Activated CD4-positive, alpha-beta T cell treated with anti-CD3 and anti-CD28 coated beads, Interleukin-2, amount 10 ng/mL, durations not matched to agents 24 days and 14 days (primary cell): ENCODE results near the gene RHBDD1. TPM values are rescaled to one million over a fixed set of nuclear protein-coding genes. Genes with fewer than 3 reads are reported as not detected.

Source experiments
- DNase-seq: peaks from one replicate; pipeline ENCODE4 v3.0.0; 2022
- H3K27ac Mint-ChIP-seq: one replicate; pipeline ENCODE4 v1.8.0; 2022; ENCODE audit warnings: mild to moderate bottlenecking, mixed read lengths
- H3K27me3 Mint-ChIP-seq: one replicate; pipeline ENCODE4 v1.8.0; 2022; ENCODE audit warnings: mixed read lengths
- H3K36me3 Mint-ChIP-seq: one replicate; pipeline ENCODE4 v1.8.0; 2022; ENCODE audit warnings: low read depth, mild to moderate bottlenecking, mixed read lengths
- H3K4me1 Mint-ChIP-seq: one replicate; pipeline ENCODE4 v1.8.0; 2021; ENCODE audit warnings: mixed read lengths
- H3K4me3 Mint-ChIP-seq: one replicate; pipeline ENCODE4 v1.8.0; 2022; ENCODE audit warnings: mild to moderate bottlenecking, moderate library complexity, mixed read lengths
- H3K9me3 Mint-ChIP-seq: one replicate; pipeline ENCODE4 v1.8.0; 2021; ENCODE audit warnings: mixed read lengths
- intact Hi-C: fragments of 100-400 bp; cut with micrococcal nuclease; formaldehyde crosslinking; loops from one replicate; pipeline ENCODE4 v1.15.1; 2023
- total RNA-seq: library from RNA; stranded (reverse); gene quantifications from 2 replicates; pipeline ENCODE4 v1.2.3, GENCODE V29; 2022

The RHBDD1 gene, protein sequence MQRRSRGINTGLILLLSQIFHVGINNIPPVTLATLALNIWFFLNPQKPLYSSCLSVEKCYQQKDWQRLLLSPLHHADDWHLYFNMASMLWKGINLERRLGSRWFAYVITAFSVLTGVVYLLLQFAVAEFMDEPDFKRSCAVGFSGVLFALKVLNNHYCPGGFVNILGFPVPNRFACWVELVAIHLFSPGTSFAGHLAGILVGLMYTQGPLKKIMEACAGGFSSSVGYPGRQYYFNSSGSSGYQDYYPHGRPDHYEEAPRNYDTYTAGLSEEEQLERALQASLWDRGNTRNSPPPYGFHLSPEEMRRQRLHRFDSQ
- 41.3 and 44.7 TPM in 2 replicates for total RNA-seq

DNA sequence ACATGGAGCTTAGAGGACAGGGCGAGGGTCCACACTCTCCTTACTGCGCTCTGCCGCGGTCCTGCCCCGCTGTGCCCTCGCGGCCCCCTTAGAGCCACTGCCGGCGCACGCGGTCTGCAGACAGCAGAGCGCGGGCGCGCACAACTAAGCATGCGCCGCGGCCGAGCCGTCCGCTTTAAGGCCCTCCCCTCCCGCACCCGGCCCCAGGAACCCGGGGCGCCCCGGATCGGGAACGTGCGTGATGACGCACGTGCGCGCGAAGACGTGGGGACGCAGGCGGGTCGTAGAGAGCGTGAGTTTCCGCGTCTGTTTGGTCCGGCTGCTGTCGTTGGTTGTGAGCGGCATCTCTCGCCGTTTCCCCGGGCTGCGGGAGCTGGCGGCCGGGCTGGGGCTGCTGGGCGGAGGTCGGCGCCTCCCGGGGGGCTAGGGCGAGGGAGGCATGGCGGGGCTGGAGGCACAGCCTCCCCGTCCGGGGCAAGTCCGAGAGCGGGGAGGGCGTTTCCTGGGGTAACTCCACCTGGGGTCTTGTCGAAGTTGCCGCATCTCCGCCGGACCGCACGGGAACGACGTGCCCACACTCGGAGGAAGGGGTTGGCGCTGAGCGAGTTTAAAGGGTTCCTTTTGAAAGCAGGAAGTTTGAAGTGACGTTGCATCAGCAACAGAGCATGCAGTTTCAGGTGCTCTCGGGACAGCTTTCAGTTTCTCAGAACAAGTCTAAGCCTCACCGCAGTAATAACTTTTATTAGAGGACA is at the start of gene RHBDD1:
Gene RHBDD1, plus strand, starts transcription at position 259 of the 752 bp plus-strand sequence. CDS start 28,640 bp downstream, outside the sequence.
- H3K9me3 Mint-ChIP-seq = peaks cover 6% of the 10 kb centered on the region
- DNase-seq = peak; percentile 98
- intact Hi-C loops = loop anchor here (1.0 to 10.0 kb wide), 9 partner anchors 37 to 1909 kb away; partner anchors contain the start of gene IRS1
- H3K27ac Mint-ChIP-seq = peak within 1 kb of the TSS; percentile 97
- peak within 1 kb of the TSS; percentile 95 for H3K4me3 Mint-ChIP-seq
- peaks cover 41% of the 10 kb centered on the region for H3K36me3 Mint-ChIP-seq
- no peaks in the 10 kb centered on the region for H3K27me3 Mint-ChIP-seq
- H3K4me1 Mint-ChIP-seq = peaks cover 54% of the 10 kb centered on the region

DNA sequence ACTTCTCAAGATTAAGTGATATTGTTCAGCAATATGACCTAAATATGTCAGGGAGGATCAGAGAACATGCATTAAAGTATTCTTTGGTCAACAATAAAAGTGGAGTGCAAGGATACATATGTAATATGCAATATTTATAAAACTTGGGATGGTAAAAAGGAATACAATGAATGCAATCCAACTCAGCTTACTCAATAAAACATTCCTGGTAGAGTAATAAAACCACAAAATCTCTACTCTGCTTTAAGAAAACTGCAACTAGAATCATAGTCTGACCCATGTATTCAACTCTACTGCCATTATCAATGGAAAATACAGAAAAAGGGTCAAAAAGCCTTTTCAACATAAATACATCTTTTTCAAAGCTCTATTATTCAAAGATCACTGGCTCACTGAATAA is 47.8 kb upstream of the RHBDD1 start:
- intact Hi-C loops = no loop called here
- peaks cover 14% of the 10 kb centered on the region for H3K36me3 Mint-ChIP-seq
- peaks cover 30% of the 10 kb centered on the region for H3K4me1 Mint-ChIP-seq
- peaks cover 11% of the 10 kb centered on the region for H3K9me3 Mint-ChIP-seq
- H3K27me3 Mint-ChIP-seq = no peaks in the 10 kb centered on the region
- no peak overlapping the region for H3K27ac Mint-ChIP-seq
- H3K4me3 Mint-ChIP-seq = no peak overlapping the region
- DNase-seq = no peak

DNA sequence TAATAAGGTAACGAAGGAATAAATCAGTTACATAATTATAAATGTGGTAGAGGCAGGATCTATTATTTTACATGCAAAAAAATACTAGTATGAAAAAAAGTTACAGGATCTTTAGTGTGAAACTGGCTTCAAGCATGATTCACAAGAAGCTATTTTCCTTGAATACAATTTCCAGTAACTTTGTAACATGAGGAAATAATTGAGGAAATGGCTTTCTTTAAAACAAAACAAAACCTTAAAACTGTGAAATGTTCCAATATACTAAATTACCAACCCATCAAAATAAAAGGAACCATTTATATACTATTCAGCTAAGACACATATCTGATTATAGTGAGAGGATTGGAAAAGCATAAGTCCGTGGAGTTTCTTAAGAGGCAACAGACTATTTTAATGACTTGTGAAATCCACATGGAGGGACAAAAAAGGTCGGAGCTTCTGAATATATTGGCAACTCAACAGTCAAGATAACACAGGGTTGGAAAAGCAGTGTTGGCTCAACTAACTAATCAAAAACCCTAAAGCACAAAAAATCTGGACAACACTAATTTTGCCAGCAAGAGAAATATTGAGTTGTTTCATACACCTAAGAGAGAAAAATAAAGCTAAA is 46.9 kb upstream of the RHBDD1 start:
- Mint-ChIP-seq H3K27ac (no peak overlapping the region), H3K27me3 (no peaks in the 10 kb centered on the region), H3K4me1 (peaks cover 38% of the 10 kb centered on the region), H3K36me3 (peaks cover 11% of the 10 kb centered on the region), H3K9me3 (peaks cover 11% of the 10 kb centered on the region), H3K4me3 (no peak overlapping the region)
- DNase-seq = no peak
- intact Hi-C loops = loop anchor here (1.0 kb wide), 1 partner anchor 17 kb away; no protein-coding TSS in a partner anchor

DNA sequence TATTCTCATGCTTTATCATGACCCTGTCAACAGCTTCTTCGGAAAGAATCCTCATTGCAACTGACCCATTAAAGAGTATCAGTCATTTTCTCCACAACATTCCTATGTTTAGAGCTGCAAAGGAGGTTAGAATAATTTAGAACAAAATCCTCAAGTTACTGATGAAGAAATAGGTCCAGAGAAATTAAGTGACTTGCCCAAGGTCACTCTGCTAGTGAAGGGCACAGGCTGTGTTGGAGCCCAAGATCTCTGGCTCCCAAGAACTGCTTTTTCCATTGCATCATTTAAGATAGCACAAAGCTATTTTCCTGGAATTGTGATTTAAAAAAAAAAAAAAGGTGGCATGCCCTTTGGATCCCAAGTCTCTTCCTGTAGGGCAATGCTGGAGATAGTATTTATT is 45.8 kb upstream of the RHBDD1 start:
- intact Hi-C loops = loop anchor here (2.0 to 10.0 kb wide), 5 partner anchors 73 to 675 kb away; partner anchors contain the start of gene MFF
- Mint-ChIP-seq H3K36me3 (peaks cover 13% of the 10 kb centered on the region), H3K27me3 (no peaks in the 10 kb centered on the region), H3K4me1 (peaks cover 46% of the 10 kb centered on the region), H3K4me3 (peak overlapping the region; percentile 42), H3K9me3 (peaks cover 11% of the 10 kb centered on the region), H3K27ac (peak overlapping the region; percentile 100)
- no peak for DNase-seq

DNA sequence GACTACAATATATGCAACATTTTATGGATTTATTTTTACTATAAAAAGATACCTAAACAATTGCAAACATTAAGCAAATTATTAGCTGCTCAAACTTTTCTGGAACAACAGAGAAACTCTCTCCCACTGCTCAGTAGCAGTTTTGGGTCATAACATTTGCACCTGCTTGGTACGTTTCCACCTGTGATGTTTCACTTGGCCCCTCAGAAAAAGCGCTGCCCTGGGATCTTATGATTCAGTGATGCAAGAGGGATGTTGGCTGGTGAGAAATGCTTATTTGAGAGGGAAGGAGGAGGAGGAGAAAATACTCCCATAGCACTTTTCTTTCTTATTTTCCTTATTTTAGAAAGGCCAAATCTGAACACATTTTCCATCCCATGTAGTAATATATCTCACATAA is 45.4 kb upstream of the RHBDD1 start:
- Mint-ChIP-seq H3K27ac (peak overlapping the region; percentile 100), H3K27me3 (no peaks in the 10 kb centered on the region)

DNA sequence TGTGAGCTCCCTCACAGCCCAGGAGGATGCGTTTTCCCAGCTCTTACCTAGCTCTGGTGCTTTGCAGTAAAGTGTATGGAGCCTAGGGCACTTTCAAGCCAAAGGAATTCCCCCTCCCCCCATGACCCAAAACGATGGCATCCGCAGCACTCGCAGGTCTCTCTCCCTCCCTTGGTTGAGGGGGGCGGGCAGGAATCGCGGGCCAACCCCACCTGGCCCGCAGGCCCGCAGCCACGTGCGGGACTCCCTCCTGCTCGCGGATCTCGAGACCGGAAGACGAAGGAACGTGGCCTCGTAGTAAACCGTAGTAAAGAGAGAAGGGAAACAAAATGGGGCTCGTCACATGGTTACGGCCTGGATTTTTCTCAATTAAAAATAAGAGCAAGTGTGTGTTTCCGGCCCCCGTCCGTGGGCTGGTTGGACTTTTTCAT is 44.8 kb upstream of the RHBDD1 start:
- no peak for DNase-seq

More for the DNA sequence above, 45.4 kb upstream of the RHBDD1 start:
- Mint-ChIP-seq H3K9me3 (peaks cover 11% of the 10 kb centered on the region), H3K36me3 (peaks cover 13% of the 10 kb centered on the region), H3K4me1 (peaks cover 46% of the 10 kb centered on the region), H3K4me3 (peak overlapping the region; percentile 98)
- DNase-seq = no peak
- intact Hi-C loops = loop anchor here (2.0 to 10.0 kb wide), 5 partner anchors 73 to 674 kb away; partner anchors contain the start of gene MFF

DNA sequence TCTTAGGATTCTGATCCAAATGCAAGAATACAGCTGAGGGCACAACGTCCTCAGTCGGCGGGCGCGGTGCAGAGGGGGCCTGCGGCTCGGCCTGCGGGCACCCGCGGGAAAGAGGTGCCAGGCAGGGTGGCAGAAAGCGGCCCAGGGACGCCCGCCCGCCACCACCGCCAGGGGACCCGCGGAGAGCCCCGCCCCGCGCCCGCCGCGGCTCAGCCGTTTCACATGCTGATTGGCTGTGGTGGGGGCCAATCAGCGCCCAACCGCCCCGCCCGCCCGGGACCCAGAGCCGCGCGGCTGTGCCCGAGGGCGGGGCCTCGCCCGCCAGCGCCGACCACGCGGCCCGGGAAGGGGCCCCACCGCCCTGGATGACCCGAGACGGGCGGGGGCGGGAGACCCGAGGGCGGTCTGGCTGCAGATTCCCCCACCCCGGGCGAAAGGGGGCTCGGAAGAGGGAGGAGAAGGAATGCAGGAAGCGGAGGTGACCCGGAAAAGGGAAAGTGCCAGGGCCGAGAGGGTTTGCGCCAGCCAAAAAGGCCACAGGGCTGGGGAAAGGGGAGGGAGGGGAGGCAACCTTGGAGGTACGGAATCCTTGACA is 44.3 kb upstream of the RHBDD1 start:
- Mint-ChIP-seq H3K27ac (peak overlapping the region; percentile 100), H3K4me3 (peak overlapping the region; percentile 98), H3K36me3 (peaks cover 8% of the 10 kb centered on the region), H3K27me3 (no peaks in the 10 kb centered on the region), H3K4me1 (peaks cover 48% of the 10 kb centered on the region), H3K9me3 (peaks cover 7% of the 10 kb centered on the region)
- intact Hi-C loops = loop anchor here (1.0 to 10.0 kb wide), 7 partner anchors 8 to 673 kb away; partner anchors contain the start of genes IRS1, MFF and RHBDD1
- peak; percentile 98 for DNase-seq

More for the DNA sequence above, 44.8 kb upstream of the RHBDD1 start:
- Mint-ChIP-seq H3K4me3 (peak overlapping the region; percentile 98), H3K9me3 (peaks cover 8% of the 10 kb centered on the region), H3K27ac (peak overlapping the region; percentile 100), H3K27me3 (no peaks in the 10 kb centered on the region), H3K4me1 (peaks cover 46% of the 10 kb centered on the region), H3K36me3 (peaks cover 9% of the 10 kb centered on the region)
- intact Hi-C loops = loop anchor here (1.0 to 10.0 kb wide), 7 partner anchors 8 to 674 kb away; partner anchors contain the start of genes IRS1, MFF and RHBDD1

DNA sequence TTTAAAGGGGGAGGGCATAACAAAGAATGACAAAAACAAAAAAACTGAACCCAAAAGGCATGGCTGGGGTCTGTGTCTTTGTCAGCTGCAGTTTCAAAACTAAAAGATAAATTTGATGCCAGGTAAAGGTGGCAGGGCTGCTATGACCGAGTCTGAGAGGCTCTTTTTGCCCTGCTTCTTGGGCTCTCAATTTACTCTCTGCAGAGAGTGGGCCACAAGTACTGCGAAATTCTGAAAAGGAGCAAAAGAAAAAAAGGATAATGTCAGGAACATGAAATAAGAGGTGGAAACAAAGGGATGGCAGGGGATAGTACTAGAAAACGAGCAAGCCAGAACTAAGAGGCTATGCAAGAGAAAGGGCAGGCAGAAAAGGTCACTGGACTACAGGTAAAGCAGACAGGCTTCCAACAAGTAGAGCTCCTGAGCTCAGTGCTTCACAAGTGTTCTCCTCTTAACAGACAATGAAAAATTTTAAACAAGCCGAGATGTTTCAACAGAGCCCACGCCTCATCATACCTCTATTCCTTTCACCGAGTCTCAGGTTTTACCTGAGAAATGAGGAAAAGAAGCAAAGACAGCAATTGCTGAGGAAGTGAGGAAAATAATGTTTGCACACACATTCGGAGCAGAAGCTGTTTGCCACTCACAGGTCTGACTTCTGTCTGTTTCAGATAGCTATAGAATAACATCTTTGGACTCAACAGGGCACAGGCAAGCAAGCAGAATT is 43.5 kb upstream of the RHBDD1 start:
- H3K27me3 Mint-ChIP-seq = no peaks in the 10 kb centered on the region
- peak overlapping the region; percentile 66 for H3K4me3 Mint-ChIP-seq
- peak overlapping the region; percentile 66 for H3K27ac Mint-ChIP-seq
- intact Hi-C loops = loop anchor here (5.0 to 10.0 kb wide), 4 partner anchors 75 to 672 kb away; partner anchors contain the start of gene MFF
- H3K4me1 Mint-ChIP-seq = peaks cover 48% of the 10 kb centered on the region
- DNase-seq = no peak
- H3K9me3 Mint-ChIP-seq = peaks cover 2% of the 10 kb centered on the region
- peaks cover 8% of the 10 kb centered on the region for H3K36me3 Mint-ChIP-seq

DNA sequence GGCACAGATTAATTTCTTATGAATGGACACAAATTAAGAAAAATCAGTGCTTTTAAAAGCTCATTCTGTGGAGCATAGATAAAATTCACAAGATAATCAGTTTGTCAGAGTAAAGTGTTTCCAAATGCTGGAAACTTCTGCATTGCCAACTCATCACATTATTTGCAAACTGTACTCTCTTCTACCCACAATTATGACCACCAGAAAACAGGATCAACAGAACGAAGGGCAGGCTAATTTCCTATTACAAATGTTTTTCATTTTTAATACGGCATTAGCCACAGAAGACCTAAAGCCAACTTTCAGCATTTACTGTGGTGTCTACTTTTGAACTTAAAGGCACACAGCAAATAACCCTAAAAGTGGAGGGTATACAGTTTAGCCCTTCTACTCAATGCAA is 42.2 kb upstream of the RHBDD1 start:
- Mint-ChIP-seq H3K4me3 (peak overlapping the region; percentile 13), H3K27ac (no peak overlapping the region), H3K27me3 (no peaks in the 10 kb centered on the region), H3K9me3 (no peaks in the 10 kb centered on the region), H3K36me3 (peaks cover 6% of the 10 kb centered on the region), H3K4me1 (peaks cover 49% of the 10 kb centered on the region)
- intact Hi-C loops = loop anchor here (5.0 to 10.0 kb wide), 4 partner anchors 76 to 671 kb away; partner anchors contain the start of gene MFF
- no peak for DNase-seq

DNA sequence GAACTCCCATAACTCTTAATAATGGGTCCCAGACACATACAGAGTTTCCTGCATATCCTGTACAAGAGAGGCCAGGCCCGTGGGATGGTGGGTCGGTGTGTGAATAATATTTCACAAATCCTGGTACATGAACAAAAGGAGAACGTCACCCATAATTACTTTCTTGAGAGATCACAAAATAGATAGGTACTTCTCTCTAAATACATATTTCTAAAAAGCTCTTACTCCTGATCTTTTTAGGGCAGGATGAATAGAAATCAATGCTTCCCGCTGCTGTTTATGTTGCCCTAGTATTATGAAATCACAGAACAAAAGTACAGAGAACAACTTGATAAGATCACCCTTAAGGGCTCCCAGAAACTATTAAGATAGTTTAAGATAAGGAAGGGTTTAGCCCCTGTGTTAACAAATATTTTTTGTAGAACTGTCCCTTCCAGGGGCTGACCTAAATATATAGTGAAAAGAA is 41.6 kb upstream of the RHBDD1 start:
- H3K36me3 Mint-ChIP-seq = peaks cover 6% of the 10 kb centered on the region
- no peaks in the 10 kb centered on the region for H3K27me3 Mint-ChIP-seq
- no peak for DNase-seq
- intact Hi-C loops = loop anchor here (5.0 to 10.0 kb wide), 4 partner anchors 77 to 671 kb away; partner anchors contain the start of gene MFF
- peaks cover 46% of the 10 kb centered on the region for H3K4me1 Mint-ChIP-seq
- no peaks in the 10 kb centered on the region for H3K9me3 Mint-ChIP-seq
- H3K4me3 Mint-ChIP-seq = peak overlapping the region; percentile 44
- H3K27ac Mint-ChIP-seq = no peak overlapping the region

DNA sequence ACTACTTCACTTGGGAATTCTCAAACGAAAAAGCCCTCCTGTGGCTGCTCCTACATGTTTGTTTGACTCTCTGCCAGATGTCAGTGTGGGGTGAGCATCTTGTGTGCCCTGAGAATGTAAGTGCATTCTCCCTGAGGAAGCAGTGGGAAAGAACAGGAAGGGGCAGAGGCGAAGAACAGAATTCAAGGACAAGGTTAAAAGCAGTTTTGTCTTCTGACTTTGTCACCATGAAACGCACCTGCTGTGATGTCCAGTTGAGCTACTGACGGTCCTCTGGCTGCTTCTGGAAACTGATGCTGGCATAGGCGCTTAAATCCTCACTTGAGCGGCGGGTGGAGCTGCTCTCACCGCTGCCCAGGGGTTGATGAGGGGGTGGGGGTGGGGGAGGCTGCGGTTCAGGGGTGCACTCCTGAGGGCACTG is 41.1 kb upstream of the RHBDD1 start:
- H3K27me3 Mint-ChIP-seq = no peaks in the 10 kb centered on the region
- H3K9me3 Mint-ChIP-seq = no peaks in the 10 kb centered on the region
- no peak for DNase-seq
- H3K36me3 Mint-ChIP-seq = peaks cover 4% of the 10 kb centered on the region
- peaks cover 42% of the 10 kb centered on the region for H3K4me1 Mint-ChIP-seq
- intact Hi-C loops = loop anchor here (5.0 to 10.0 kb wide), 4 partner anchors 77 to 670 kb away; partner anchors contain the start of gene MFF
- peak overlapping the region; percentile 44 for H3K4me3 Mint-ChIP-seq
- no peak overlapping the region for H3K27ac Mint-ChIP-seq

DNA sequence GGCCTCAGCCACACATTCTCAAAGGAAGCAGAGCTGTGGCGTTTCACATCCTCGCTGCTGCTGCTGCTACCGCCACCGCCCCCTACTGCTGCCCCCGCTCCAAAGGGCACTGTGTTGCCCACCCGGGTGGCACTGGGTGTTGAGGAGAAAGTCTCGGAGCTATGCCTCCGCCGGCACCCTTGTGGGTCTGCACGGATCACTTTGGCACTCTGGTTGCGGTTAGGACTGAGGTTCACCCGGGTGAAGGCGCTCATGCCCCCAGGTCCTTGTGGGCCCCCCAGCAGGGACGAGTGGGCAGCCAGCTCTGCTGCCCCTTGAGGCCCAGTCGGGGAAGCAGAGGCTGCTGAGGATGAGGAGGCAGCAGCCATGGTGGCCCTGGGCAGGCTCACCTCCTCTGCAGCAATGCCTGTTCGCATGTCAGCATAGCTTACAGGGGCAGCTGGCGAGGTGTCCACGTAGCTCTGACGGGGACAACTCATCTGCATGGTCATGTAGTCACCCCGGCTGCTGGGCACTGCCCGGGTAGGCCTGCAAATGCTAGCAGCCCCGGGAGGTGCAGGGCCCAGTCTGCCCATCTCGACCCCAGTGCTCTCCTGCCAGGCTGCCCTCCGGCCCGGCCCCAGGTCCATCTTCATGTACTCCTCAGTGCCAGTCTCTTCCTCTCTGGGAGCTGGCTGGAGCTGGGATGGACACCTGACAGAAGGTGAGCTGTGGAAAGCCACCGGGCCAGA is 40.4 kb upstream of the RHBDD1 start:
- Mint-ChIP-seq H3K9me3 (no peaks in the 10 kb centered on the region), H3K4me1 (peaks cover 42% of the 10 kb centered on the region), H3K27ac (no peak overlapping the region), H3K27me3 (no peaks in the 10 kb centered on the region), H3K36me3 (peaks cover 4% of the 10 kb centered on the region), H3K4me3 (no peak overlapping the region)
- no peak for DNase-seq
- intact Hi-C loops = loop anchor here (10.0 kb wide), 2 partner anchors 529 to 669 kb away; partner anchors contain the start of gene MFF
